ENCODE data around the gene PXMP4.

- TF ChIP-seq CTCF (IDR thresholded peaks at IDR 0.05) (no peak), CHD4 (IDR thresholded peaks at IDR 0.05; ENCODE audit: borderline replicate concordance) (no peak), E2F6 (IDR thresholded peaks at IDR 0.05; ENCODE audit: borderline replicate concordance, low read depth) (no peak), FOSL2 (IDR thresholded peaks at IDR 0.05) (no peak), FOSL2 (CRISPR knock-in tag; IDR thresholded peaks at IDR 0.05) (no peak), RCOR1 (IDR thresholded peaks at IDR 0.05; ENCODE audit: low read depth, low read length) (no peak), KDM5A (IDR thresholded peaks at IDR 0.05) (no peak)
Measured at GRCh38 chr20:33703498-33704137, 16.5 kb downstream of the PXMP4 start.

Data from A549 (cell line).